Stimulated activated naive B cell treated with anti-CD40 and anti-IgM and Interleukin-4, amounts not matched to agents 10 μg/mL and 1 μg/mL and 100 μg/mL, for 72 hours (primary cell): ENCODE data around the gene POPDC2.

ENCODE experiments used
- ATAC-seq, 2 donors: fragments of 150-1000 bp; cut with Tn5 transposase; replicated peaks; 2 replicates each; pipeline ENCODE4 v1.10.0; 2021; ENCODE audit warnings: moderate library complexity in 1 of 2
- DNase-seq: peaks from one replicate; pipeline ENCODE4 v3.0.0; 2021
- H3K27ac Mint-ChIP-seq: one replicate; pipeline ENCODE4 v1.8.0; 2022; ENCODE audit warnings: mild to moderate bottlenecking, mixed read lengths
- H3K27me3 Mint-ChIP-seq, 2 donors: one replicate each; pipeline ENCODE4 v1.8.0; 2022; ENCODE audit warnings: mixed read lengths in 2 of 2
- H3K36me3 Mint-ChIP-seq, 2 donors: one replicate each; pipeline ENCODE4 v1.8.0; 2022; ENCODE audit warnings: mixed read lengths in 2 of 2, mild to moderate bottlenecking in 1 of 2
- H3K4me1 Mint-ChIP-seq, 2 donors: one replicate each; pipeline ENCODE4 v1.8.0; 2022; ENCODE audit warnings: mixed read lengths in 2 of 2, mild to moderate bottlenecking in 1 of 2
- H3K4me3 Mint-ChIP-seq, 2 donors: one replicate each; pipeline ENCODE4 v1.8.0; 2022; ENCODE audit warnings: mild to moderate bottlenecking in 2 of 2, mixed read lengths in 2 of 2, moderate library complexity in 1 of 2
- H3K9me3 Mint-ChIP-seq, 2 donors: one replicate each; pipeline ENCODE4 v1.8.0; 2022; ENCODE audit warnings: mixed read lengths in 2 of 2, mild to moderate bottlenecking in 1 of 2

The POPDC2 gene

DNA sequence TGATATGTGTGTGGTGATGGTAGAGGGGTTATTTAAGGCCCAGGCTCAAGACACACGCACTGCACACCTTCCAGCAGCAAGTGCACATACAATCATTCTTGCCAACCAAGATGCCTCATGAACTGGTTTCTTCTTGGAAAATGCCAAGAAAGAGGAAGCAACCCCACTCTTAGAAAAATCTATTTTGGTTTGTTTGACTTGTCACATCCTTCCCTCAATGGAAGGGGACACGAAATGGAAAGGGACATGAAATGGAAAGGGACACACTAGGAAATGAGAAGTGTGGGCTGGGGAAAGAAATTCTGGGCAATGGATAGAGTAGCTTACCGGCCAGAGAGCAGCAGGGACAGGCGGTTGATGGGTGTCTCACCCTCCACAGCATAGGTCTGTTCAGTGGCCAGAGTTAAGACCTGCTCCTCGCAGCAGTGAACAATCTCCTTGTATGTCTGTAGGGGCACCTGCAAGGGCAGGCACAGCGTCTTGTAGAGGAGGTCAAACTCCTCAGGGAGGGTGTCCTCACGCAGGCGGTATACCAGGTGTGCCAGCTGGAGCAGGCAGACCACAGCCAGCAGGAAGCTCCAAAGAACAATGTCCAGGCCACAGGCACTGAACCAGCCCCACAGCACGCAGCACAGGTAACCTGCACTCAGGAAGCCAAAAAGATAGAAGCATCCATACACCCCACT is 640 bp downstream of the POPDC2 start:
- ATAC-seq (peak; percentile 35 to 42), DNase-seq (no peak)
- Mint-ChIP-seq H3K4me3 (no peak overlapping the region), H3K9me3 (no peaks in the 10 kb centered on the region), H3K36me3 (peaks cover 40 to 57% of the 10 kb centered on the region in 2 donors), H3K27ac (peak overlapping the region; percentile 39), H3K4me1 (peaks cover 34 to 43% of the 10 kb centered on the region in 2 donors), H3K27me3 (no peaks in the 10 kb centered on the region)

- DNase-seq (no peak), ATAC-seq (no peak)
- H3K9me3 Mint-ChIP-seq: no peaks in the 10 kb centered on the region
- H3K36me3 Mint-ChIP-seq: peaks cover 38 to 57% of the 10 kb centered on the region in 2 donors
- H3K4me3 Mint-ChIP-seq: no peak overlapping the region
- H3K4me1 Mint-ChIP-seq: peaks cover 29 to 39% of the 10 kb centered on the region in 2 donors
- H3K27ac Mint-ChIP-seq: no peak overlapping the region
- no peaks in the 10 kb centered on the region for H3K27me3 Mint-ChIP-seq
These were observed 1.4 kb downstream of the POPDC2 start for GRCh38 chr3:119658994-119659393.

- ATAC-seq (no peak), DNase-seq (no peak)
- Mint-ChIP-seq H3K36me3 (peaks cover 38 to 57% of the 10 kb centered on the region in 2 donors), H3K27ac (no peak overlapping the region), H3K4me1 (peaks cover 27 to 35% of the 10 kb centered on the region in 2 donors), H3K4me3 (no peak overlapping the region), H3K9me3 (no peaks in the 10 kb centered on the region), H3K27me3 (no peaks in the 10 kb centered on the region)
These were observed 2.3 kb downstream of the POPDC2 start for GRCh38 chr3:119657887-119658702.

DNA sequence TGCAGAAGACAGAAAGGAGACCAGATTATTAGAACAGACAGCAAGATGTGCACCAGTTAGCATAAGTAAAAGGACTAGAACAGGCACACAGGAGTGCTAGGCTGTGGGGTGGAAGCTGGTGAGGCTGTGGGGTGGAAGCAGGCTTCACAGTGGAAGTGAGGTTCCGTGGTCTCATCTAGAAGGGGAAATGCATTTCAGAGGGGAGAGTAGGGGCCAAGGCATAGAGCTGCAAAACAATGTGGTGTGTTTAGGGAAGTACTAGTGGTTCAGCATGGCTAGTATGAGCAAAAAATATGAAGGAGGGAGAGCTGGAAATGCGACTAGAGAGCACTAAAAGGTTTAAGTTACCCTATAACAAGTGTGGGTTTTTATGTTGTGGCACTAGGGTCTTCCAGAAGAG is 6.5 kb downstream of the POPDC2 start:
- Mint-ChIP-seq H3K9me3 (no peaks in the 10 kb centered on the region), H3K36me3 (peaks cover 50 to 58% of the 10 kb centered on the region in 2 donors), H3K27ac (peak overlapping the region; percentile 2), H3K4me1 (peaks cover 17 to 22% of the 10 kb centered on the region in 2 donors), H3K4me3 (no peak overlapping the region), H3K27me3 (no peaks in the 10 kb centered on the region)
- ATAC-seq (peak; percentile 43 to 55), DNase-seq (no peak)

DNA sequence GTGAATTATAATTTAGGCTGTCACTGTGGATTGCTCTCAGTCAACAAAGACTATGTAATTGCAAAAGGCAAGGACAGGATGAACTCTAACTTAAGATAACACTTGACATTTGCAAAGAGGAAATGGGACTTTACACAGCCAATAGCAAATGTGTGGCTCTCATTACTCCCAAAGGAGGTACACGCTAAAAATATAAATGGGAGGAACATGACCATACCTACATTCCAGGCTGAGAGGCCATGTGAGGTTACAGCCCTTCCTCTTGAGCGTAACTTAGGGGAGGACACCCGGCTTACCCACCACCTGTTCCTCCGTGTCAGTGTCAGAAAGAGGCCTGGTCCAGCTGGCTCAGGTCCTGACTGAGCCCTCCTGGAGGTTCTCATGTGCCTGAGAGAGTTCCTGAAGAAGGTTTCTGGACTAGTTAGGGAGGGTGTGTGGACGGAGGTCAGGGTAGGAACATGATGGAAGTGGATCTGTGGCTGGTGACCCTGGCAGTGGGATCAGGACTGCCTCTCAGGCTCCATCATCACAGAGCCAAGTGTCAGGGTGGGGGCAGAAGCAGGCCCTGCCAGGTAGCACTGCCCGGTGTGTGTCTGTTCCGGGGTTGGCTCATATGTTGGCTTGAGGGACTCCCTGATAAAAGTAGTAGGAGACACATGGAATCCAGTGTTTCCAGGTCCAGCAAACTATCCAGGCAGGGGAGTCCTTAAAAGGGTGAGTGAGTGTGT is 7.9 kb downstream of the POPDC2 start:
- H3K36me3 Mint-ChIP-seq: peaks cover 51 to 58% of the 10 kb centered on the region in 2 donors
- peak overlapping the region; percentile 72 for H3K27ac Mint-ChIP-seq
- H3K27me3 Mint-ChIP-seq: no peaks in the 10 kb centered on the region
- DNase-seq (no peak), ATAC-seq (peak; percentile 52 to 66)
- H3K4me1 Mint-ChIP-seq: peaks cover 15 to 22% of the 10 kb centered on the region in 2 donors
- H3K4me3 Mint-ChIP-seq: peak overlapping the region; percentile 14 to 23
- H3K9me3 Mint-ChIP-seq: no peaks in the 10 kb centered on the region

DNA sequence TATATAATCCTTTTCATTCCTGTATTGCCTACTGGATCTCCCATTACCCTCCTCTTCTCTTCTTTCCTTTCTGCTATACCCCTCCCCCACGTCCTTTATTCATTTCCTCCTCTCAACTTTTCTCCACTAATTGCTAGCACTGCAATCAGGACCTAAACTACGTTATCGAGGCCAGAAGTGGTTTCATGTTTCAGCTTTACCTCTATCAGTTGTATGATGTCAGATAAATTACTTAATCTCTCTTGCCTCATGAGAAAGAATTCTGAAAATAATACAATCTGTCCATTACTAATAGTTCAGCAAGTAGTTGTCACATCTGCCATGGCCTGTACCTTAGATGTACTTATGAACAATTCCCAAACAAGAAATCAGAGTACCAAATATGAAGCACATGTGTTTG is 10.6 kb downstream of the POPDC2 start:
- H3K9me3 Mint-ChIP-seq: no peaks in the 10 kb centered on the region
- no peak overlapping the region for H3K4me3 Mint-ChIP-seq
- H3K27me3 Mint-ChIP-seq: no peaks in the 10 kb centered on the region
- H3K4me1 Mint-ChIP-seq: peaks cover 22% of the 10 kb centered on the region in 2 donors
- no peak for DNase-seq
- peaks cover 56 to 65% of the 10 kb centered on the region in 2 donors for H3K36me3 Mint-ChIP-seq
- no peak for ATAC-seq
- no peak overlapping the region for H3K27ac Mint-ChIP-seq

DNA sequence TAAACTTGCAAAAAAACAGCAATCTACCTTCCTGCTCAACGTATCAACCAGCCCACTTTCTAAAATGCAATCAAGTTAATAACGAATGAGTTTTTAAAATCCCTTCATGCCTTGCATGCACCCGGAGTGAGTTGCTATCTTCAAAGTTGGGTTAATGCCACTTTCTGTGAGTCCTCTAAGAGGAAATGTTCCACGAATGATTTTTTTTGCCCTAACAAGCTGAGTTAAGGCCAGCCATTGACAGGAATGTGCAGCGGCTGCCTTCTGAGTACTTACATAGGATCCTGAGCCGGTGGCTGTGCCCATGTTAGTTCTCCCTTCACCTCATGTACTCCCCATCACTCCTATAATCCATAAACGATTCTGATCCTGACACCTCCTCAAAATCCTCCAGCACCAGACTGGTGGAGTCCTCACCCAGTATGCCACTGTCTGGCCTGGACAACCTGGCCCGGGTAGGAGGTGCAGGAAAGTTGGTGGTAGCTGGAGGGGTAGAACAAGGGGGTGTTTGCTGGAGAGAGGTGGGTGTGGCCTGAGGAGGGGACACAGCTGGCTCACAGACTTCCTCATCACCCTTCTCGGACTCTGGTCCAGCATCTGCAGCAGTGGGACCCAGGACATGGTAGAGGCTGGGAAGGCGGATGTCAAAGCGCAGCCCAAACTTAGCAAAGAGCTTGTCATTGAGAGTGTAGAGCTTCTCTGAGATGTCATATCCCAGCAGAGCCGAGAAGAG is 12.4 kb downstream of the POPDC2 start:
- no peak overlapping the region for H3K27ac Mint-ChIP-seq
- no peak for ATAC-seq
- no peaks in the 10 kb centered on the region for H3K9me3 Mint-ChIP-seq
- H3K4me3 Mint-ChIP-seq: no peak overlapping the region
- peaks cover 53 to 54% of the 10 kb centered on the region in 2 donors for H3K36me3 Mint-ChIP-seq
- DNase-seq: no peak
- peaks cover 13 to 19% of the 10 kb centered on the region in 2 donors for H3K4me1 Mint-ChIP-seq
- no peaks in the 10 kb centered on the region for H3K27me3 Mint-ChIP-seq

- Mint-ChIP-seq H3K4me3 (no peak overlapping the region), H3K9me3 (no peaks in the 10 kb centered on the region), H3K27ac (no peak overlapping the region), H3K27me3 (no peaks in the 10 kb centered on the region), H3K36me3 (peaks cover 46 to 50% of the 10 kb centered on the region in 2 donors), H3K4me1 (peaks cover 5 to 16% of the 10 kb centered on the region in 2 donors)
- ATAC-seq: no peak
- no peak for DNase-seq
These were observed 13.2 kb downstream of the POPDC2 start for GRCh38 chr3:119647171-119647570.

DNA sequence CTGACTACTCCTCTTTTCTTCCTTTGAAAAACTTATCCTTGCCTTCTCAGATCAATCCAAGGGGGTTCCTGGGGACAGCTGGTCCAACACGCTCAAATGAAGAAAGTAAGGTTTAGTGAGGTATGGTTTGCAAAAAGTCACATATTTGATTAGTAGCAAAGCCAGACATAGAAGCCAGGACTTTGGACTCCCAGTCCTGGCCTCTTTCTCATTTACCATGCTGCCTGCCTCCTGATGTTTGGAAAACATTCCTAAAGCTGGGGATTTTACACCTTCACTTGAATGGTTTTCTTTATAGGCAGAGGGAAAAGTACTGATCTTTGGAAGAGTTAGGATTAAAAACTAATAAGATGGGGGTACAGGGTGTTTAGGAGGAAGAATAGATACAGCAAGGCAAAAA is 14.6 kb downstream of the POPDC2 start:
- no peak overlapping the region for H3K27ac Mint-ChIP-seq
- ATAC-seq (no peak), DNase-seq (no peak)
- H3K27me3 Mint-ChIP-seq: no peaks in the 10 kb centered on the region
- peaks cover 50 to 51% of the 10 kb centered on the region in 2 donors for H3K36me3 Mint-ChIP-seq
- no peaks in the 10 kb centered on the region for H3K9me3 Mint-ChIP-seq
- peaks cover 0 to 14% of the 10 kb centered on the region in 2 donors for H3K4me1 Mint-ChIP-seq
- no peak overlapping the region for H3K4me3 Mint-ChIP-seq

GRCh38 chr3:119644481-119644880 is 15.9 kb downstream of the POPDC2 start:
- Mint-ChIP-seq H3K27ac (no peak overlapping the region), H3K4me1 (peaks cover 9 to 16% of the 10 kb centered on the region in 2 donors), H3K27me3 (no peaks in the 10 kb centered on the region), H3K4me3 (no peak overlapping the region), H3K9me3 (peaks cover 0 to 3% of the 10 kb centered on the region in 2 donors), H3K36me3 (peaks cover 56 to 57% of the 10 kb centered on the region in 2 donors)
- DNase-seq: no peak
- ATAC-seq: no peak

DNA sequence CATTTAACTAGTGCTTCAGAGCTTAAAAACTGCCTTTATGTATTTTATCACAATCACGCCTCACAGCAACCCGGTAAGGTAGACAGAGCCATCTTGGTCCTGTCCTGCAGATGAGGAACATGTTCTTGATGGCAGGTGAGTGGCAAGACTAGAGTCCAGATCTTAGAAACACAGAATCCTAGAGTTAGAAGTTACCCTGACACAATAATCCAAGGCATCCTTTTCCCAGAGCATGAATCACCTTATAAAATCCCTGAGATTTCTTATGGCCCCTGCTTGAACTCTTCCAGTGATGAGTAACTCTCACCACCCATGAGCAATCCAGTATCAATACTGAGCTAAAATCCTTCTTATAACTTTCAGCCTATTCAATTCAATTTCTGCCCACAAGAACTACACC is 16.9 kb downstream of the POPDC2 start:
- Mint-ChIP-seq H3K4me1 (peaks cover 18 to 21% of the 10 kb centered on the region in 2 donors), H3K4me3 (no peak overlapping the region), H3K36me3 (peaks cover 53 to 58% of the 10 kb centered on the region in 2 donors), H3K27ac (no peak overlapping the region), H3K9me3 (peaks cover 0 to 3% of the 10 kb centered on the region in 2 donors), H3K27me3 (no peaks in the 10 kb centered on the region)
- DNase-seq: no peak
- ATAC-seq: no peak

DNA sequence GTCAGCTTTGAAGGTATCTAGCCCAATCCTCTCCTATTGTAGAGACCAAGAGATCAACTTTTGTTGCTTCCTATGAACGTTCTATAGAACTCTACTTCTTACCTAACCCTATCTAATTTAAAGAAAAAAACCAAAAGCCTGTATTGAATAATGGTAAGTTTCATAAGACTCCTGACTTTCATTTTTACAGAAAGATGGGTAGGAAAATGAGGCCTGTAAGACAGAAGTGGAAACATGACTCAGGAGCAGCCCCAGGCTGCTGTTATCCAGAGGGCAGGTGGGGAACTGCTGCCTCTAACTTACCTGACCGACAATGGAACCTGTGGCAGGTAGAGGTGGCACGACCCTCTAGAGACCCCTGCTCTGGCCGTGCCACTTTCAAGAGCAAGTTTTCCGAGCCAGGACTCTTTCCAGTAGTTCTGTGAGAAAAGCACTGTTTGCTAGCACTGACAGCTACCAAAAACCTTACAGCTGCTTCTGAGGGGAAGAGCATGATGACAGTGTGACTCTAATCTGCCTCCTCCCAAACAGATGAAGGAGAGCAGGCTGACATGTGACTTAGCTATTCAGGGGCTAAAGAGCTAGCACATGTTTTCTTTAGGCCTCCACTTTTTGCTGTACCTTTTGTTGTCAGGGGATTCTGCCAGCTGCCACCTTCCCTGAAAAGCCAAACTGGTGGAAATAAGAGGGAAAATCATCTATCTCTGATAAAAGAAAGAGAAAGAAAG is 17.5 kb downstream of the POPDC2 start:
- ATAC-seq (no peak), DNase-seq (no peak)
- H3K4me3 Mint-ChIP-seq: no peak overlapping the region
- no peak overlapping the region for H3K27ac Mint-ChIP-seq
- peaks cover 50 to 56% of the 10 kb centered on the region in 2 donors for H3K36me3 Mint-ChIP-seq
- H3K4me1 Mint-ChIP-seq: peaks cover 25 to 27% of the 10 kb centered on the region in 2 donors
- no peaks in the 10 kb centered on the region for H3K27me3 Mint-ChIP-seq
- peaks cover 0 to 3% of the 10 kb centered on the region in 2 donors for H3K9me3 Mint-ChIP-seq

DNA sequence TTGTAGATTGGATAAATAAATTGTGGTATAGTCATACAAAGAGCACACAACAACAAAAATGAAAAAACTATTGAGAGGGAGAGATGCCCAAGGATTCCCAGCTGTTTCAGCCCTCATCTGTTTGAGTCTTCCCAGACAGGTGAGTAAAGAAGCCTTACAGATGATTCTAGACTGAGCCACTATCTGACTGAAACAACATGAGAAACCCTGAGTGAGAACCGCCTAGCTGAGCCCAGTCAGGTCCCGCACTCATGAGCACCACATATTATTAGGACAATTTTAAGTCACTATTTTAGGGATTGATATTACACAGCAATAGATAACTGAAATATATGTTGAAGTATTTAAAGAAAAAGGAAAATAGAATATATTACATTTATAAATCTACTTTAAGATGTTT is 19.0 kb downstream of the POPDC2 start:
- H3K27me3 Mint-ChIP-seq: no peaks in the 10 kb centered on the region
- H3K4me3 Mint-ChIP-seq: no peak overlapping the region
- H3K36me3 Mint-ChIP-seq: peaks cover 45 to 50% of the 10 kb centered on the region in 2 donors
- ATAC-seq (no peak), DNase-seq (no peak)
- H3K27ac Mint-ChIP-seq: no peak overlapping the region
- peaks cover 3 to 5% of the 10 kb centered on the region in 2 donors for H3K9me3 Mint-ChIP-seq
- H3K4me1 Mint-ChIP-seq: peaks cover 31 to 40% of the 10 kb centered on the region in 2 donors
